Measurements from ENCODE around the gene YBX3.

- TF ChIP-seq, protein P1, sequence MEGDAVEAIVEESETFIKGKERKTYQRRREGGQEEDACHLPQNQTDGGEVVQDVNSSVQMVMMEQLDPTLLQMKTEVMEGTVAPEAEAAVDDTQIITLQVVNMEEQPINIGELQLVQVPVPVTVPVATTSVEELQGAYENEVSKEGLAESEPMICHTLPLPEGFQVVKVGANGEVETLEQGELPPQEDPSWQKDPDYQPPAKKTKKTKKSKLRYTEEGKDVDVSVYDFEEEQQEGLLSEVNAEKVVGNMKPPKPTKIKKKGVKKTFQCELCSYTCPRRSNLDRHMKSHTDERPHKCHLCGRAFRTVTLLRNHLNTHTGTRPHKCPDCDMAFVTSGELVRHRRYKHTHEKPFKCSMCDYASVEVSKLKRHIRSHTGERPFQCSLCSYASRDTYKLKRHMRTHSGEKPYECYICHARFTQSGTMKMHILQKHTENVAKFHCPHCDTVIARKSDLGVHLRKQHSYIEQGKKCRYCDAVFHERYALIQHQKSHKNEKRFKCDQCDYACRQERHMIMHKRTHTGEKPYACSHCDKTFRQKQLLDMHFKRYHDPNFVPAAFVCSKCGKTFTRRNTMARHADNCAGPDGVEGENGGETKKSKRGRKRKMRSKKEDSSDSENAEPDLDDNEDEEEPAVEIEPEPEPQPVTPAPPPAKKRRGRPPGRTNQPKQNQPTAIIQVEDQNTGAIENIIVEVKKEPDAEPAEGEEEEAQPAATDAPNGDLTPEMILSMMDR (IDR thresholded peaks at IDR 0.05 in 4 of 5, conservative IDR thresholded peaks at IDR 0.05 in 1 of 5): no peak
- no peak for TF ChIP-seq POLR2A (IDR thresholded peaks at IDR 0.05)
Observed at GRCh38 chr12:10652192-10652591, 70.9 kb downstream of the YBX3 start.

Measured in gastrocnemius medialis (tissue), 4 donors.